Neural progenitor cell (in vitro differentiated cells): ENCODE measurements around the gene ATP6V0C. TPM values are rescaled to one million over a fixed set of nuclear protein-coding genes. Genes with fewer than 3 reads are reported as not detected.

Experiments used
- DNase-seq: peaks from one replicate; pipeline ENCODE4 v3.0.0-alpha.2; 2016; ENCODE audit warnings: low spot score
- H2AFZ ChIP-seq: fragments of 200-600 bp; sonication (generic); replicated peaks from 2 replicates; pipeline ENCODE4 v1.6.1; 2016; ENCODE audit warnings: antibody characterized with exemption
- H3F3A ChIP-seq: fragments of 200-600 bp; sonication (generic); 2 replicates; pipeline ENCODE4 v1.6.1; 2016; ENCODE audit warnings: antibody characterized with exemption, low read depth
- H3K27ac ChIP-seq: fragments of 200-600 bp; sonication (generic); 2 replicates; pipeline ENCODE4 v1.5.1; 2016; ENCODE audit warnings: mild to moderate bottlenecking
- H3K27me3 ChIP-seq: fragments of 200-600 bp; sonication (generic); 2 replicates; pipeline ENCODE4 v1.6.1; 2016; ENCODE audit warnings: mild to moderate bottlenecking, moderate library complexity
- H3K36me3 ChIP-seq: fragments of 200-600 bp; sonication (generic); 2 replicates; pipeline ENCODE4 v1.5.1; 2016
- H3K4me1 ChIP-seq: fragments of 200-600 bp; sonication (generic); 2 replicates; pipeline ENCODE4 v1.6.1; 2016; ENCODE audit warnings: mixed run types
- H3K4me2 ChIP-seq: fragments of 200-600 bp; sonication (generic); 2 replicates; pipeline ENCODE4 v1.6.1; 2016
- H3K4me3 ChIP-seq: fragments of 200-600 bp; sonication (generic); 2 replicates; pipeline ENCODE4 v1.5.1; 2016
- H3K79me2 ChIP-seq: fragments of 200-600 bp; sonication (generic); 2 replicates; pipeline ENCODE4 v1.6.1; 2016; ENCODE audit warnings: low read depth
- H3K9ac ChIP-seq: fragments of 200-600 bp; sonication (generic); 2 replicates; pipeline ENCODE4 v1.6.1; 2016
- H3K9me3 ChIP-seq: fragments of 200-600 bp; sonication (generic); 2 replicates; pipeline ENCODE4 v1.5.1; 2016; ENCODE audit warnings: low read depth
- H4K20me1 ChIP-seq: fragments of 200-600 bp; sonication (generic); 2 replicates; pipeline ENCODE4 v1.6.1; 2016; ENCODE audit warnings: low read depth
- H3K27ac Mint-ChIP-seq: 3 replicates; pipeline ENCODE4 v1.8.0; 2021; ENCODE audit warnings: mixed read lengths
- H3K27me3 Mint-ChIP-seq: 2 replicates; pipeline ENCODE4 v1.8.0; 2022; ENCODE audit warnings: low read depth, mild to moderate bottlenecking, inconsistent platforms, moderate library complexity, mixed read lengths; ENCODE audit not compliant: insufficient read depth
- H3K36me3 Mint-ChIP-seq: 3 replicates; pipeline ENCODE4 v1.8.0; 2021; ENCODE audit warnings: mixed read lengths
- H3K4me1 Mint-ChIP-seq: 3 replicates; pipeline ENCODE4 v1.8.0; 2021; ENCODE audit warnings: mixed read lengths
- H3K4me3 Mint-ChIP-seq: 3 replicates; pipeline ENCODE4 v1.8.0; 2021; ENCODE audit warnings: mild to moderate bottlenecking, moderate library complexity, mixed read lengths
- H3K9me3 Mint-ChIP-seq: 3 replicates; pipeline ENCODE4 v1.8.0; 2020; ENCODE audit warnings: mixed read lengths
- CTCF ChIP-seq: fragments of 200-600 bp; sonication (generic); IDR thresholded peaks from 2 replicates; pipeline ENCODE4 v1.5.1; 2017; ENCODE audit warnings: antibody characterized with exemption, mild to moderate bottlenecking
- EZH2 ChIP-seq: fragments of 200-600 bp; sonication (generic); IDR thresholded peaks from 2 replicates; pipeline ENCODE4 v1.6.1; 2017; ENCODE audit warnings: antibody characterized with exemption, mild to moderate bottlenecking, moderate library complexity
- EZH2phosphoT487 ChIP-seq: fragments of 200-600 bp; sonication (generic); IDR thresholded peaks from 2 replicates; pipeline ENCODE4 v1.6.1; 2017; ENCODE audit warnings: antibody characterized with exemption
- total RNA-seq: library from RNA; depleted of rRNA; stranded (reverse); fragments of >200 nt; gene quantifications from 2 replicates; pipeline ENCODE4 v1.2.3, GENCODE V29; 2015; ENCODE audit warnings: low replicate concordance

ATP6V0C gene
- total RNA-seq, 1 donor from 2014 or later = 11.6 TPM

- Mint-ChIP-seq H3K27me3 (peaks cover 16% of the 10 kb centered on the region), H3K27ac (no peak overlapping the region), H3K4me1 (peaks cover 21% of the 10 kb centered on the region), H3K36me3 (no peaks in the 10 kb centered on the region), H3K9me3 (no peaks in the 10 kb centered on the region), H3K4me3 (peak overlapping the region; percentile 48)
- Histone ChIP-seq H3K9ac (no peak overlapping the region), H3K27me3 (peaks cover 44% of the 10 kb centered on the region), H3K4me3 (peak overlapping the region; percentile 48), H3K27ac (no peak overlapping the region), H4K20me1 (peaks cover 23% of the 10 kb centered on the region), H3K4me2 (peak overlapping the region; percentile 89), H2AFZ (no peak overlapping the region), H3K4me1 (peaks cover 40% of the 10 kb centered on the region), H3K36me3 (no peaks in the 10 kb centered on the region), H3K79me2 (no peaks in the 10 kb centered on the region), H3K9me3 (no peaks in the 10 kb centered on the region), H3F3A (peaks cover 67% of the 10 kb centered on the region)
- TF ChIP-seq CTCF (no peak), EZH2phosphoT487 (no peak), EZH2 (no peak)
- DNase-seq = no peak
Observed at GRCh38 chr16:2470603-2471015, 43.1 kb upstream of the ATP6V0C start.

- Histone ChIP-seq H3K4me2 (peak within 1 kb of the TSS; percentile 89), H3K27me3 (peaks cover 49% of the 10 kb centered on the region), H3K27ac (no peak within 1 kb of the TSS)
Observed at GRCh38 chr16:2471016-2471652, 42.6 kb upstream of the ATP6V0C start, which contains the start of gene NTN3. Gene NTN3, plus strand, starts transcription at chr16:2471297. Its CDS starts 405 bp downstream, at chr16:2471702.

GRCh38 chr16:2471653-2472487 lies 41.9 kb upstream of the ATP6V0C start:
- Histone ChIP-seq H3F3A (peaks cover 60% of the 10 kb centered on the region), H3K27me3 (peaks cover 56% of the 10 kb centered on the region), H3K4me3 (peak overlapping the region; percentile 48), H4K20me1 (peaks cover 36% of the 10 kb centered on the region), H3K9me3 (no peaks in the 10 kb centered on the region), H3K79me2 (peaks cover 8% of the 10 kb centered on the region), H3K27ac (no peak overlapping the region), H3K4me1 (peaks cover 47% of the 10 kb centered on the region), H3K36me3 (no peaks in the 10 kb centered on the region), H3K9ac (no peak overlapping the region), H3K4me2 (peak overlapping the region; percentile 89), H2AFZ (no peak overlapping the region)
- H3K4me3 Mint-ChIP-seq = no peak overlapping the region
- H3K36me3 Mint-ChIP-seq = no peaks in the 10 kb centered on the region
- H3K27ac Mint-ChIP-seq = no peak overlapping the region
- H3K27me3 Mint-ChIP-seq = peaks cover 16% of the 10 kb centered on the region
- H3K9me3 Mint-ChIP-seq = no peaks in the 10 kb centered on the region
- TF ChIP-seq CTCF (no peak), EZH2phosphoT487 (peak; percentile 33)
- H3K4me1 Mint-ChIP-seq = peaks cover 30% of the 10 kb centered on the region
- DNase-seq = peak; percentile 50

More at GRCh38 chr16:2471016-2471652, 42.6 kb upstream of the ATP6V0C start, which contains the start of gene NTN3:
- Mint-ChIP-seq H3K4me3 (peak within 1 kb of the TSS; percentile 48), H3K27ac (no peak within 1 kb of the TSS), H3K9me3 (no peaks in the 10 kb centered on the region), H3K4me1 (peaks cover 24% of the 10 kb centered on the region), H3K27me3 (peaks cover 16% of the 10 kb centered on the region), H3K36me3 (no peaks in the 10 kb centered on the region)
- no peak within 1 kb of the TSS for H2AFZ ChIP-seq
- no peak within 1 kb of the TSS for H3K9ac ChIP-seq
- no peak for TF ChIP-seq CTCF
- TF ChIP-seq EZH2 = no peak
- no peak for TF ChIP-seq EZH2phosphoT487
- H3K79me2 ChIP-seq = peaks cover under 1% of the 10 kb centered on the region
- no peaks in the 10 kb centered on the region for H3K9me3 ChIP-seq
- DNase-seq = peak; percentile 88
- peak within 1 kb of the TSS; percentile 48 for H3K4me3 ChIP-seq
- peaks cover 28% of the 10 kb centered on the region for H4K20me1 ChIP-seq
- peaks cover 62% of the 10 kb centered on the region for H3F3A ChIP-seq
- peaks cover 46% of the 10 kb centered on the region for H3K4me1 ChIP-seq
- no peaks in the 10 kb centered on the region for H3K36me3 ChIP-seq
